ENCODE data around the gene ASB13.

ASB13 gene

GRCh38 chr10:5684318-5684970 is 18.0 kb upstream of the ASB13 start, which contains the start of gene TASOR2:
TSS of gene TASOR2 (plus strand) at chr10:5684838. CDS start at chr10:5720643, 35,805 bp downstream.
- DNase-seq, result peak; percentile 97
- H3K4me1 Mint-ChIP-seq, result peaks cover 38% of the 10 kb centered on the region
- H3K4me3 Mint-ChIP-seq, result peak within 1 kb of the TSS; percentile 96
- H3K9me3 Mint-ChIP-seq, result no peaks in the 10 kb centered on the region
- CTCF ChIA-PET, result interaction anchor here (0.8 to 1.4 kb wide), 4 partner anchors 9 to 189 kb away, joined by 3 to 4 read pairs (median 4); no protein-coding TSS in a partner anchor
- peak within 1 kb of the TSS; percentile 99 for H3K27ac Mint-ChIP-seq
- peaks cover 1% of the 10 kb centered on the region for H3K27me3 Mint-ChIP-seq
- peaks cover 4% of the 10 kb centered on the region for H3K36me3 Mint-ChIP-seq

- no peak overlapping the region for H3K27ac Mint-ChIP-seq
- CTCF ChIA-PET, result interaction anchor here (0.7 to 1.4 kb wide), 4 partner anchors 9 to 718 kb away, joined by 3 to 4 read pairs (median 4); no protein-coding TSS in a partner anchor
- H3K4me3 Mint-ChIP-seq, result no peak overlapping the region
- peaks cover 12% of the 10 kb centered on the region for H3K27me3 Mint-ChIP-seq
- H3K4me1 Mint-ChIP-seq, result peaks cover 30% of the 10 kb centered on the region
- peaks cover 2% of the 10 kb centered on the region for H3K36me3 Mint-ChIP-seq
- H3K9me3 Mint-ChIP-seq, result no peaks in the 10 kb centered on the region
- DNase-seq, result no peak
Measured at GRCh38 chr10:5683065-5683464, 16.7 kb upstream of the ASB13 start.

- Mint-ChIP-seq H3K4me3 (no peak overlapping the region), H3K9me3 (no peaks in the 10 kb centered on the region), H3K4me1 (peaks cover 23% of the 10 kb centered on the region), H3K36me3 (no peaks in the 10 kb centered on the region), H3K27ac (no peak overlapping the region), H3K27me3 (peaks cover 21% of the 10 kb centered on the region)
- CTCF ChIA-PET, result interaction anchor here (0.6 to 1.4 kb wide), 2 partner anchors 49 to 137 kb away, joined by 3 to 5 read pairs; no protein-coding TSS in a partner anchor
- no peak for DNase-seq
Measured at GRCh38 chr10:5681930-5682329, 15.5 kb upstream of the ASB13 start.

GRCh38 chr10:5679606-5680005 is 13.2 kb upstream of the ASB13 start:
- H3K27ac Mint-ChIP-seq, result no peak overlapping the region
- H3K9me3 Mint-ChIP-seq, result peaks cover 2% of the 10 kb centered on the region

GRCh38 chr10:5679037-5679435 is 12.6 kb upstream of the ASB13 start:
- no peak for DNase-seq
- no peak overlapping the region for H3K27ac Mint-ChIP-seq
- H3K4me1 Mint-ChIP-seq, result peaks cover 7% of the 10 kb centered on the region
- CTCF ChIA-PET, result interaction anchor here (0.8 kb wide), 2 partner anchors 13 to 18 kb away, joined by 3 read pairs; no protein-coding TSS in a partner anchor
- H3K27me3 Mint-ChIP-seq, result peaks cover 30% of the 10 kb centered on the region
- H3K9me3 Mint-ChIP-seq, result peaks cover 7% of the 10 kb centered on the region
- H3K36me3 Mint-ChIP-seq, result no peaks in the 10 kb centered on the region
- no peak overlapping the region for H3K4me3 Mint-ChIP-seq

More at GRCh38 chr10:5679606-5680005, 13.2 kb upstream of the ASB13 start:
- CTCF ChIA-PET, result interaction anchor here (0.8 kb wide), 1 partner anchor 18 kb away, joined by 3 read pairs; no protein-coding TSS in a partner anchor
- Mint-ChIP-seq H3K36me3 (no peaks in the 10 kb centered on the region), H3K27me3 (peaks cover 28% of the 10 kb centered on the region), H3K4me1 (peaks cover 13% of the 10 kb centered on the region), H3K4me3 (no peak overlapping the region)
- DNase-seq, result no peak

GRCh38 chr10:5678397-5679036 is 12.1 kb upstream of the ASB13 start:
- no peak for DNase-seq
- Mint-ChIP-seq H3K36me3 (no peaks in the 10 kb centered on the region), H3K4me1 (peaks cover 4% of the 10 kb centered on the region), H3K27ac (no peak overlapping the region), H3K27me3 (peaks cover 33% of the 10 kb centered on the region), H3K4me3 (no peak overlapping the region), H3K9me3 (peaks cover 9% of the 10 kb centered on the region)
- CTCF ChIA-PET, result interaction anchor here (0.8 kb wide), 2 partner anchors 14 to 17 kb away, joined by 3 read pairs; no protein-coding TSS in a partner anchor

GRCh38 chr10:5670662-5671375 is 4.4 kb upstream of the ASB13 start:
- CTCF ChIA-PET, result interaction anchor here (1.1 kb wide), 2 partner anchors 14 to 41 kb away, joined by 4 to 5 read pairs; partner anchors contain the start of gene TASOR2
- H3K27ac Mint-ChIP-seq, result no peak overlapping the region
- no peaks in the 10 kb centered on the region for H3K36me3 Mint-ChIP-seq
- peaks cover 8% of the 10 kb centered on the region for H3K4me1 Mint-ChIP-seq
- peaks cover 30% of the 10 kb centered on the region for H3K27me3 Mint-ChIP-seq
- DNase-seq, result no peak
- peaks cover 19% of the 10 kb centered on the region for H3K9me3 Mint-ChIP-seq
- H3K4me3 Mint-ChIP-seq, result no peak overlapping the region

- H3K27me3 Mint-ChIP-seq, result peaks cover 30% of the 10 kb centered on the region
- no peak overlapping the region for H3K27ac Mint-ChIP-seq
- no peak for DNase-seq
- H3K36me3 Mint-ChIP-seq, result no peaks in the 10 kb centered on the region
- CTCF ChIA-PET, result no interaction called here
- peaks cover 11% of the 10 kb centered on the region for H3K4me1 Mint-ChIP-seq
- H3K4me3 Mint-ChIP-seq, result no peak overlapping the region
- peaks cover 18% of the 10 kb centered on the region for H3K9me3 Mint-ChIP-seq
Measured at GRCh38 chr10:5669604-5670003, 3.2 kb upstream of the ASB13 start.

- Mint-ChIP-seq H3K4me3 (no peak overlapping the region), H3K27ac (no peak overlapping the region), H3K27me3 (peaks cover 27% of the 10 kb centered on the region), H3K36me3 (no peaks in the 10 kb centered on the region), H3K4me1 (peaks cover 11% of the 10 kb centered on the region), H3K9me3 (peaks cover 9% of the 10 kb centered on the region)
- no peak for DNase-seq
- CTCF ChIA-PET, result interaction anchor here (0.7 to 0.8 kb wide), 2 partner anchors 8 to 46 kb away, joined by 3 to 4 read pairs; no protein-coding TSS in a partner anchor
Measured at GRCh38 chr10:5668429-5668828, 2.0 kb upstream of the ASB13 start.

- Mint-ChIP-seq H3K36me3 (no peaks in the 10 kb centered on the region), H3K27me3 (peaks cover 20% of the 10 kb centered on the region), H3K9me3 (no peaks in the 10 kb centered on the region), H3K4me1 (peaks cover 11% of the 10 kb centered on the region), H3K4me3 (peak overlapping the region; percentile 84), H3K27ac (no peak overlapping the region)
- CTCF ChIA-PET, result interaction anchor here (0.8 kb wide), 1 partner anchor 206 kb away, joined by 3 read pairs; no protein-coding TSS in a partner anchor
- DNase-seq, result no peak
Measured at GRCh38 chr10:5666841-5667630, 641 bp upstream of the ASB13 start.

GRCh38 chr10:5665373-5666007 is 905 bp downstream of the ASB13 start:
- H3K27ac Mint-ChIP-seq, result peak overlapping the region; percentile 73
- no peaks in the 10 kb centered on the region for H3K36me3 Mint-ChIP-seq
- no peaks in the 10 kb centered on the region for H3K9me3 Mint-ChIP-seq
- peaks cover 18% of the 10 kb centered on the region for H3K27me3 Mint-ChIP-seq
- CTCF ChIA-PET, result interaction anchor here (1.3 to 1.5 kb wide), 2 partner anchors 36 to 219 kb away, joined by 3 to 6 read pairs; no protein-coding TSS in a partner anchor
- DNase-seq, result no peak
- peaks cover 14% of the 10 kb centered on the region for H3K4me1 Mint-ChIP-seq
- peak overlapping the region; percentile 84 for H3K4me3 Mint-ChIP-seq

GRCh38 chr10:5663692-5664427 is 2.5 kb downstream of the ASB13 start:
- no peak overlapping the region for H3K4me3 Mint-ChIP-seq

More at GRCh38 chr10:5663692-5664427, 2.5 kb downstream of the ASB13 start:
- no peaks in the 10 kb centered on the region for H3K36me3 Mint-ChIP-seq
- no peak for DNase-seq
- H3K9me3 Mint-ChIP-seq, result no peaks in the 10 kb centered on the region
- CTCF ChIA-PET, result interaction anchor here (0.7 kb wide), 1 partner anchor 13 kb away, joined by 3 read pairs; no protein-coding TSS in a partner anchor
- H3K27ac Mint-ChIP-seq, result no peak overlapping the region
- H3K27me3 Mint-ChIP-seq, result peaks cover 11% of the 10 kb centered on the region
- peaks cover 26% of the 10 kb centered on the region for H3K4me1 Mint-ChIP-seq

Data from activated naive CD4-positive, alpha-beta T cell treated with anti-CD3 and anti-CD28 coated beads, Interleukin-2, amount 10 ng/mL, durations not matched to agents 7 days and 5 days (primary cell).